Cardiac muscle cell (in vitro differentiated cells and primary cell): Measurements from ENCODE around the gene NAA15. TPM values are rescaled to one million over a fixed set of nuclear protein-coding genes. Genes with fewer than 3 reads are reported as not detected.
"Not testable (repeated sequence)": the region's sequence is repeated elsewhere in the genome, so short reads cannot be mapped to it uniquely, and the experiment has no call there.

Source experiments
- DNase-seq, 2 donors: peaks; one replicate each; pipeline versions ENCODE4 v3.0.0 to v3.0.0-alpha.2; 2010 to 2017; ENCODE audit warnings: low read depth in 1 of 2, low spot score in 1 of 2
- H3K27ac ChIP-seq: fragments of 200-600 bp; sonication (generic); 2 replicates; pipeline ENCODE4 v1.5.1; 2016
- H3K27me3 ChIP-seq: fragments of 200-600 bp; sonication (generic); 2 replicates; pipeline ENCODE4 v1.6.0; 2016; ENCODE audit warnings: control low read depth
- H3K36me3 ChIP-seq: fragments of 200-600 bp; sonication (generic); 2 replicates; pipeline ENCODE4 v1.5.1; 2016; ENCODE audit warnings: control low read depth
- H3K4me1 ChIP-seq: fragments of 200-600 bp; sonication (generic); 2 replicates; pipeline ENCODE4 v1.8.1; 2017; ENCODE audit warnings: low read depth, mild to moderate bottlenecking, mixed run types
- H3K4me3 ChIP-seq: fragments of 200-600 bp; sonication (generic); 2 replicates; pipeline ENCODE4 v1.5.1; 2016; ENCODE audit warnings: mild to moderate bottlenecking
- H3K9me3 ChIP-seq: fragments of 200-600 bp; sonication (generic); 2 replicates; pipeline ENCODE4 v1.5.1; 2017; ENCODE audit warnings: low read depth, mild to moderate bottlenecking, control low read depth
- polyA plus RNA-seq: library from polyadenylated mRNA; unstranded; fragments of >200 nt; fragmentation: Nextera tagmentation; extraction: Ambion mirVana; gene quantifications from 2 replicates; pipeline ENCODE4 v1.2.1, GENCODE V29; 2016
- total RNA-seq: library from RNA; depleted of rRNA; stranded (reverse); fragments of >200 nt; gene quantifications from 2 replicates; pipeline ENCODE4 v1.2.3, GENCODE V29; 2016
- TF ChIP-seq, protein P1 (sequence below): IDR thresholded peaks from 2 replicates; pipeline ENCODE4 v1.5.1; 2012; ENCODE audit warnings: low read depth, mild to moderate bottlenecking, low read length

Gene NAA15
- total and polyA plus RNA-seq, 2 experiments from 2014 or later: 16.4 to 24.0 TPM

DNA sequence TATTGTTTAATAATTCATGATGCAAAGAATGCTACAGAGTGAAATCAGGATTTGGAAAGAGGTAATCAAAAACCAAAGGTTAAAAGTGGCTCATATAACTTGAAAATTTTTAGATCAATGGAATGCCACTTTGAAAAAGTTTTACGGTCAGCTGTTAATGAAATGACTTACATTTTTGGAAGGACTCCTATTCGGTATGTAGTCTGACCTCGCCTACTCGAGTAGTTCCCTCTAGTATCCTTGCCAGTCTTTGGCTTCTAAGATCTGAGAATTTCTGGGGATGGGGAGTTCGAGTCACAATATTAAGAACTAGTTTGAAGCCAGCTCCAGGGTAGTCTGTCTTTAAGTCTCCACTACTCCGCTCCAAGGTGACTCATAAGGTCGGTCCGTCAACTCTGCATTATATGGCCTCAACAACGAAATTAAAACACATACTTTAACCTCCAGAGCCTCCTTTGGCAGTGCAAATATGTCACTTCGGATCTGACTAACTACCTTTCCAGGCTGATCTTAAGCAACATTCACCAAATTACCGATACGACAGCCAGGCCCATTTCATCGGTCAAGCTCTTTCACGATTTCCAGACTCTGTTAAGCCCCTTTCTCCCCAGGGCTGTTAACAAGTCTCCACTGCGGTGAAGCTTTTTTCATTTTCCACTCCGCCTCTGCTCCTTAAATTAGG lies 733 bp upstream of the NAA15 start:
- Histone ChIP-seq H3K4me1 (peaks cover 20% of the 10 kb centered on the region), H3K27ac (peak overlapping the region; percentile 96), H3K4me3 (peak overlapping the region; percentile 82), H3K9me3 (no peaks in the 10 kb centered on the region), H3K36me3 (no peaks in the 10 kb centered on the region), H3K27me3 (no peaks in the 10 kb centered on the region)
- TF ChIP-seq, protein P1, sequence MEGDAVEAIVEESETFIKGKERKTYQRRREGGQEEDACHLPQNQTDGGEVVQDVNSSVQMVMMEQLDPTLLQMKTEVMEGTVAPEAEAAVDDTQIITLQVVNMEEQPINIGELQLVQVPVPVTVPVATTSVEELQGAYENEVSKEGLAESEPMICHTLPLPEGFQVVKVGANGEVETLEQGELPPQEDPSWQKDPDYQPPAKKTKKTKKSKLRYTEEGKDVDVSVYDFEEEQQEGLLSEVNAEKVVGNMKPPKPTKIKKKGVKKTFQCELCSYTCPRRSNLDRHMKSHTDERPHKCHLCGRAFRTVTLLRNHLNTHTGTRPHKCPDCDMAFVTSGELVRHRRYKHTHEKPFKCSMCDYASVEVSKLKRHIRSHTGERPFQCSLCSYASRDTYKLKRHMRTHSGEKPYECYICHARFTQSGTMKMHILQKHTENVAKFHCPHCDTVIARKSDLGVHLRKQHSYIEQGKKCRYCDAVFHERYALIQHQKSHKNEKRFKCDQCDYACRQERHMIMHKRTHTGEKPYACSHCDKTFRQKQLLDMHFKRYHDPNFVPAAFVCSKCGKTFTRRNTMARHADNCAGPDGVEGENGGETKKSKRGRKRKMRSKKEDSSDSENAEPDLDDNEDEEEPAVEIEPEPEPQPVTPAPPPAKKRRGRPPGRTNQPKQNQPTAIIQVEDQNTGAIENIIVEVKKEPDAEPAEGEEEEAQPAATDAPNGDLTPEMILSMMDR: no peak
- peak; percentile 35 to 60 for DNase-seq

GRCh38 chr4:139301821-139302611 lies 711 bp downstream of the NAA15 start, which contains the start of gene NDUFC1:
Gene NDUFC1, minus strand, starts transcription at chr4:139302477. Its CDS starts 6,679 bp downstream, at chr4:139295798.
- TF ChIP-seq, protein P1: peak; percentile 15
- H3K9me3 ChIP-seq: no peaks in the 10 kb centered on the region

GRCh38 chr4:139304920-139305319 lies 3.6 kb downstream of the NAA15 start:
- peaks cover 11% of the 10 kb centered on the region for H3K4me1 ChIP-seq
- no peak overlapping the region for H3K4me3 ChIP-seq
- TF ChIP-seq, protein P1: no peak
- no peaks in the 10 kb centered on the region for H3K27me3 ChIP-seq
- DNase-seq: no peak
- no peaks in the 10 kb centered on the region for H3K9me3 ChIP-seq
- peaks cover 4% of the 10 kb centered on the region for H3K36me3 ChIP-seq
- no peak overlapping the region for H3K27ac ChIP-seq

More at GRCh38 chr4:139301821-139302611, 711 bp downstream of the NAA15 start, which contains the start of gene NDUFC1:
- H3K36me3 ChIP-seq: peaks cover 4% of the 10 kb centered on the region
- H3K4me3 ChIP-seq: peak within 1 kb of the TSS; percentile 82
- H3K27ac ChIP-seq: peak within 1 kb of the TSS; percentile 96
- peak; percentile 50 to 58 for DNase-seq
- H3K27me3 ChIP-seq: no peaks in the 10 kb centered on the region
- peaks cover 17% of the 10 kb centered on the region for H3K4me1 ChIP-seq

GRCh38 chr4:139311909-139312308 lies 10.6 kb downstream of the NAA15 start:
- H3K36me3 ChIP-seq: no peaks in the 10 kb centered on the region
- peaks cover 18% of the 10 kb centered on the region for H3K4me1 ChIP-seq
- H3K9me3 ChIP-seq: no peaks in the 10 kb centered on the region
- no peaks in the 10 kb centered on the region for H3K27me3 ChIP-seq
- TF ChIP-seq, protein P1: no peak
- DNase-seq: no peak
- H3K27ac ChIP-seq: peak overlapping the region; percentile 34
- H3K4me3 ChIP-seq: no peak overlapping the region

DNA sequence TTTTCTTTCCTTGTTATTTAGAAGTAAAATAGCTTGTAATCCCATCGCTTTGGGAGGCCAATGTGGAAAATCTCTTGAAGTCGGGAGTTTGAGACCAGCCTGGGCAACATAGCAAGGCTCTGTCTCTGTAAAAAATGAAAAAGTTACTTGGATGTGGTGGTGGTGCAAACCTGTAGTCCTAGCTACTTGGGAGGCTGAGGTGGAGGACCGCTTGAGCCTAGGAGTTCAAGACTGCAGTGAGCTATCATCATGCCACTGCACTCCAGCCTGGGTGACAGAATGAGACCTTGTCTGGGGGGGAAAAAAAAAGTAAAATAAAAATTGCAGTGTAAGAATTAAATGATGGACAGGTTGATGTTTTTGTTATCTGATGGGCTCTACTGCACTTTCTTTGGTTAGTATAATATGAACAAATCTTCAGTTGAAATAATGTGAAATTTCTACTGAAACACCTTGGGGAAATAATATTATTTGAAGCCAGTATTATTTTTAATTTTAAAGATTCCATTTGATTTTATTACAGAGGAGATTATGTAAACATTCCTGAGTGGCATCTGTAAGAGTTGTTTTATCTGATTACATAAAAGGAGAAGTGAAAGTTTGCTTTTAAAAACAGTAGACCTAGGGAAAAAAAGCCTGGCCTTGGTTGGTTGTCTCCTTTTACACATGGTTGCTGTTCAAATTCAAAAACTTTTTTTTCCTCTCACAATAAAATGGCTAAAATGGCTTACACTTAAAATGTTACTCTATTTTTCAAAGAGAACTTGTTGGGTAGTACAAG lies 11.4 kb downstream of the NAA15 start:
- Histone ChIP-seq H3K4me3 (no peak overlapping the region), H3K27me3 (no peaks in the 10 kb centered on the region), H3K9me3 (no peaks in the 10 kb centered on the region), H3K36me3 (no peaks in the 10 kb centered on the region), H3K4me1 (peaks cover 20% of the 10 kb centered on the region), H3K27ac (no peak overlapping the region)
- no peak for DNase-seq
- TF ChIP-seq, protein P1: no peak

GRCh38 chr4:139313414-139313813 lies 12.1 kb downstream of the NAA15 start:
- H3K4me3 ChIP-seq, DNase-seq, H3K9me3 ChIP-seq, H3K27me3 ChIP-seq, H3K36me3 ChIP-seq: not testable (repeated sequence)
- Histone ChIP-seq H3K4me1 (peaks cover 20% of the 10 kb centered on the region), H3K27ac (peak overlapping the region; percentile 66)
